NCI-H2029 treated with DMSO at 0.1 percent for 48 hours (cell line): Measurements from ENCODE around the gene PLD4.
"Not testable (repeated sequence)": the region's sequence is repeated elsewhere in the genome, so short reads cannot be mapped to it uniquely, and the experiment has no call there.

ENCODE experiments used
- DNase-seq: peaks from one replicate; lab custom pipeline; 2025; lab: John Stamatoyannopoulos, UW

PLD4 gene

DNA sequence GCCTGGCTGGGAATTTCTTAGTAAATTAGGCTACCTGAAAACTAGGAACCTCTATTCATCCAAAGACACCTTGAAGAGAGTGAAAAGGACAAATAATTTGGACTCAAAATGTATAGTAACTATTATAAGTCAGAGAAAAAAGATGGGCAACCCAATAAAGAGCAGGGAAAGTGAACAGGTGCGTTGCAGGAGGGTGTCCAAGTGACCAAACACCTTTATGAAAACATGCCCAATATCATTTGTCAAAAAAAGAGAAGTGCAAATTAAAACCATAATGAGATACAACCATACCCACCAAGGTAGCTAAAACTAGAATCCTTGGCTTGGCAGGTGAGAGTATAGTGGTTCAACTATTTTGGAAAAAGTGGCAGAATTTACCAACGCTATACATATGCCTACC lies 24.9 kb upstream of the PLD4 start:
- DNase-seq: no peak

DNA sequence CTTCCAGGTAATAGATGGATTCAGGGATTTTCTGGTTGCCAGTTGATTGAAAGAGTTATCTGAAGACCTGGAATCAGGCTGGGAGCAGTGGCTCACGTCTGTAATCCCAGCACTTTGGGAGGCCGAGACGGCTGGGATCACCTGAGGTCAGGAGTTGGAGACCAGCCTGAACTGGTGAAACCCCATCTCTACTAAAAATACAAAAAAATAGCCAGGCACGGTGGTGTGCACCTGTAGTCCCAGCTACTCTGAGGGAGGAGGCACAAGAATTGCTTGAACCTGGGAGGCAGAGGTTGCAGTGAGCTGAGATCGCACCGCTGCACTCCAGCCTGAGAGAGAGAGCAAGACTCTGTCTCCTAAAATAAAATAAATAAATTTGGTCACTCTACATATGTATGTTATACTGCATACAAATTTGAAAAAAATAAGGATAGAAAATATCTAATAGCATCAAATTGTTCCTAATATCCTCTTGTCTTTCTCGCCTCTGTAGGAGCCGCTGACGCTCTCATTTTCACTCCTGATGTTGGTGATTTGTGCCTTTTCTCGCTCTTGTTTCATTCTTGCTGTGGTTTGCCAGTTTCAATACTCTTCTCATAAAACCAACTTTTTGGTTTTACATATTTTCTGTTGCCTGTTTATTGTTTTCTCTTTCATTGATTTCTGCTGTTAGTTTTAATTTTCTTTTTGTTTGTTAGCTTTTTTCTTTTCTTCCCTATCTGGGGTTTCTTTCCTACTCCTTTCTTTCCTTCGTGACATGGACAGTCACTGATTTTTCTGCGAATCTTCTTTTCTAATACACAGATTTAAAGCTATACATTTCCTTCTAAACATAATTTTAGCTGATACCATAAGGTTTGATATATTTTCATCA lies 23.8 kb upstream of the PLD4 start:
- no peak for DNase-seq

- no peak for DNase-seq
Measured at GRCh38 chr14:104903990-104904389, 20.7 kb upstream of the PLD4 start.

DNA sequence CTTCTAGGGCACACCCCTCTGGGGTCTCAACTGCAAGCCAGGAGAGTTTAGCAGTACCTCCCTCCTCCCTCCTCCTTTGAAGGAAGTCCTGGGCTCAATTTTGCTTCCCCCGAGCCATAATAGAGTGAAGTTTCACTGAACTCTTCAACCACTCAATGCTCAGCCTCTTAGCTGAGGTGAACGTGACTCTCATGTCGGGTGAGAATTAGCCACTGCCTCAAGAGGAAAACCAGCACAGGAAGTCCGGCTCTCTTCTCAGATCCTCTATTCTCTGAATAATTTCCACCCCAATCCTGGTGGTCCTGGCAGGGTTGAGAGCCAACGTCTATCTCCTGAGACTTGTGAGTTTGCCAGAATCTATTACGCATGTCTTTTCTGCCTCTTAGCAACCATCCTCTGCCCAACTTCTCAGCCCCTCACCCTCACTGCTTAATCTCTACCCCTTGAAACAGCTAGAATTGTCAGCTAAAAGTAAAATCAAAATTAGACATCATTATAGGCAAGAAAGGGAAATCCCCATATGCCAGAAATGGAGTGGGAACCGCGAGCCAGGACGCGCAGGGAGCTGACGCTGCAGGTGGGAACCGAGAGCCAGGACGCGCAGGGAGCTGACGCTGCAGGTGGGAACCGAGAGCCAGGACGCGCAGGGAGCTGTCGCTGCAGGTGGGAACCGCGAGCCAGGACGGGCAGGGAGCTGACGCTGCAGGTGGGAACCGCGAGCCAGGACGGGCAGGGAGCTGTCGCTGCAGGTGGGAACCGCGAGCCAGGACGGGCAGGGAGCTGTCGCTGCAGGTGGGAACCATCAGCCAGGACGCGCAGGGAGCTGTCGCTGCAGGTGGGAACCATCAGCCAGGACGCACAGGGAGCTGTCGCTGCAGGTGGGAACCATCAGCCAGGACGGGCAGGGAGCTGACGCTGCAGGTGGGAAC lies 19.8 kb upstream of the PLD4 start:
- not testable (repeated sequence) for DNase-seq

DNA sequence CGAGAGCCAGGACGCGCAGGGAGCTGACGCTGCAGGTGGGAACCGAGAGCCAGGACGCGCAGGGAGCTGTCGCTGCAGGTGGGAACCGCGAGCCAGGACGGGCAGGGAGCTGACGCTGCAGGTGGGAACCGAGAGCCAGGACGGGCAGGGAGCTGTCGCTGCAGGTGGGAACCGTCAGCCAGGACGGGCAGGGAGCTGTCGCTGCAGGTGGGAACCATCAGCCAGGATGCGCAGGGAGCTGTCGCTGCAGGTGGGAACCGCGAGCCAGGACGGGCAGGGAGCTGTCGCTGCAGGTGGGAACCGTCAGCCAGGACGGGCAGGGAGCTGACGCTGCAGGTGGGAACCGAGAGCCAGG lies 19.1 kb upstream of the PLD4 start:
- not testable (repeated sequence) for DNase-seq

DNA sequence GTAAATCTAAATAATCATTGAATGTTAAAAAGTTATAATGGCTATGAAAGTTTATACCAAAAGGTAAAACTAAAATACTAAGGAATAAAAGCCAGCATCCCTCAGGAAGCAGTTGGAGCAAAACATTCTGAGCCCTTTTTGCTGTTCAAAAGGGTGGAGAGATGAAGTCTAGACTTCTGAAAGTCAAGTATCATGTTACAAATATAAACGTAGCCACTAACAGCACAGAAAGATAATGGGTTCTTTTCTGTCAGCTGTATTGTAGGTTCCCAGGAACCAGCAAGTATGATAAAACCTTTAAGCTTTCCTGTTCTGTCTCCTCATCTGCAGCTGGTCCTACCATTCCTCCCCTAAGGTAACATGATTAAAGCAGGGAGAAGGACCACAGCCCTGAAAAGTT lies 16.4 kb upstream of the PLD4 start:
- DNase-seq: no peak

DNA sequence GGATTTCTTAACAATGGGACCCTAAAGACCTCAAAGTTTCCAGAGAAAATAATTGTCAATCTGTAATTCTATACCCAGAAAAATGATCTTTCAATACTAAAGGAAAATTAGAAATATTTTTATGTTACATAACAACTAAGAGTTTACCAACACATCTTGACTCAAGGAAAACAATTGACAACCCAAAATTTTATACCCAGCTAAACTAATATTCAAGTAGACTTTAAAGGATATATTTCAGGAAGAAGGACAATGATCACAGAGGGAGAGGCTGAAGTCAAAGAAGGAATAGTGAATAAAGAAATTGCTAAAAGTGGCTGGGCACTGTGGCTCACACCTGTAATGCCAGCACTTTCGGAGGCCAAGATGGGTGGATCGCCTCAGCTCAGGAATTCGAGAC lies 12.6 kb upstream of the PLD4 start:
- no peak for DNase-seq

DNA sequence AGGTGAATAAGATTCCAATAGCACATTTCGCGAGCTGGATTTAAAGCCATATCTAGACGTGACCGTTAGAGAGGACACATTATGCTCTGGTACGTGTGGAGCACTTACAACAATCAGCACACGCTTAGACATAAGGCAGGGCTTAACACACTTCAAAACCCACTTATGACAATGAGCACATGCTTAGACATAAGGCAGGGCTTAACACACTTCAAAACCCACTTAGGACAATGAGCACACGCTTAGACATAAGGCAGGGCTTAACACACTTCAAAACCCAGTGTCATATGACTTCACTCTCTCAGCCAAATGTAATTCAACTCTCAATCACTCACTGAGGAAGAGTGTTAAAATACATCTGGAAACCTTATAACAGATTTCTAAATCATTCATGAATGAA lies 11.2 kb upstream of the PLD4 start:
- peak; percentile 52 for DNase-seq

DNA sequence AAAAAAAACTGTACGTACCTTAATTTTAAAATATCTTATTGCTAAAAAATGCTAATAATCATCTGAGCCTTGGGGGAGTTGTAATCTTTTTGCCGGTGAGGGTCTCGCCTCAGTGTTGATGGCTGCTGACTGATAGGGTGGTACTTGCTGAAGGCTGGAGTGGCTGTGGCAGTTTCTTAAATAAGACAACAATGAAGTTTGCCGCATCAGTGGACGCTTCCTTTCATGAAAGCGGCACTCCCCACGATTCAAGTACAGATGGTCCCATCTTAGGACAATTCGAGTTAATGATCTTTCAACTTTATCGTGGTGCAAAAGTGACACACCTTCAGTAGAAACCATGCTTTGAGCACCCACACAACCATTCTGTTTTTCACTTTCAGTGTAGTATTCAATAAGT lies 7.6 kb upstream of the PLD4 start:
- DNase-seq: no peak

- DNase-seq: no peak
Measured at GRCh38 chr14:104917993-104918392, 6.7 kb upstream of the PLD4 start.

DNA sequence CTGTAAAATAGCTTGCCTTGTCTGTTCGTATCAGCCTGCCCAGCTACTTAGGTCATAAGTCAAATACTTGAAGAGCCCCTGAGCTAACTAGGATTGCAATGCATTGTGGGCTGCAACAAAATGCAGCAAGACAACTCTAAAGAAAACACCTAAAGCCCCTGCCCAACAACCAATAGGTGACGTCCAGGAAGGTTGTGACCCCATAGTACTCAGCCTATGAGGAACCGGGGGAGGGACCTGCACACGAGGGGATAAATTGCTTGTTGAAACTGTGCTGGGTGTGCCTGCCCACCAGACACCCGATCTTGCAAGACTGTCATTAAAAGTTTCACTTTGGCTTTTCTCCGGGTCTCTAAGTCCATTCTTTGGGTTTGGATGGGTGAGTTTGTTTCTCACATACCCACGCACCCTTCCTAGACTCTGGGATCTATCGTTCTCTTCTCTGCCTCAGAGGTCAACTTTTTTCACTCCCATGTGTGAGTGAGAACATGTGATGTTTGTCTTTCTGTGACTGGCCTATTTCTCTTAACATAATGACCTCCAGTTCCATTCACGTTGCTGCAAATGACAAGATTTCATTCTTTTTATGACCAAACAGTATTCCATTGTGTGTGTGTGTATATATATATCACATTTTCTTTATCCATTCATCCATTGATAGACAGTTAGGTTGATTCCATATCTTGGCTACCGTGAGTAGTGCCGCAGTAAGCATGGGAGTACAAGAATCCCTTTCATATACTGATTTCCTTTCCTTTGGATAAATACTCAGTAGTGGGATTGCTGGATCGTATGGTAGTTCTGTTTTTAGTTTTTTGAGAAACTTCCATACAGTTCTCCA lies 5.3 kb upstream of the PLD4 start:
- not testable (repeated sequence) for DNase-seq

DNA sequence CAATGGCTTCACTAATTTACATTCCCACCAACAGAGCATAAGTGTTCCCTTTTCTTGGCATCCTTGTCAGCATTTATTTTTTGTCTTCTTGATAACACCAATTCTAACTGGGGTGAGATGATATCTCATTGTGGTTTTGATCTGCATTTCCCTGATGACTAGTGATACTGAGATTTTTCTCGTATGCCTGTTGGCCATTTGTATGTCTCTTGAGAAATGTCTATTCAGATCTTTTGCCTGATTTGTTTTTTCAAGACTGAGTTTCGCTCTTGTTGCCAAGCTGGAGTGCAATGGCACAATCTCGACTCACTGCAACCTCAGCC lies 4.7 kb upstream of the PLD4 start:
- DNase-seq: no peak

- DNase-seq: no peak
Measured at GRCh38 chr14:104923640-104924420, 849 bp upstream of the PLD4 start.

- no peak for DNase-seq
Measured at GRCh38 chr14:104925214-104925854, 655 bp downstream of the PLD4 start.

GRCh38 chr14:104925855-104926609 lies 1.4 kb downstream of the PLD4 start:
- no peak for DNase-seq

GRCh38 chr14:104926619-104927431 lies 2.1 kb downstream of the PLD4 start:
- DNase-seq: no peak

- no peak for DNase-seq
Measured at GRCh38 chr14:104927432-104927816, 2.7 kb downstream of the PLD4 start.

- no peak for DNase-seq
Measured at GRCh38 chr14:104927901-104928300, 3.2 kb downstream of the PLD4 start.

DNA sequence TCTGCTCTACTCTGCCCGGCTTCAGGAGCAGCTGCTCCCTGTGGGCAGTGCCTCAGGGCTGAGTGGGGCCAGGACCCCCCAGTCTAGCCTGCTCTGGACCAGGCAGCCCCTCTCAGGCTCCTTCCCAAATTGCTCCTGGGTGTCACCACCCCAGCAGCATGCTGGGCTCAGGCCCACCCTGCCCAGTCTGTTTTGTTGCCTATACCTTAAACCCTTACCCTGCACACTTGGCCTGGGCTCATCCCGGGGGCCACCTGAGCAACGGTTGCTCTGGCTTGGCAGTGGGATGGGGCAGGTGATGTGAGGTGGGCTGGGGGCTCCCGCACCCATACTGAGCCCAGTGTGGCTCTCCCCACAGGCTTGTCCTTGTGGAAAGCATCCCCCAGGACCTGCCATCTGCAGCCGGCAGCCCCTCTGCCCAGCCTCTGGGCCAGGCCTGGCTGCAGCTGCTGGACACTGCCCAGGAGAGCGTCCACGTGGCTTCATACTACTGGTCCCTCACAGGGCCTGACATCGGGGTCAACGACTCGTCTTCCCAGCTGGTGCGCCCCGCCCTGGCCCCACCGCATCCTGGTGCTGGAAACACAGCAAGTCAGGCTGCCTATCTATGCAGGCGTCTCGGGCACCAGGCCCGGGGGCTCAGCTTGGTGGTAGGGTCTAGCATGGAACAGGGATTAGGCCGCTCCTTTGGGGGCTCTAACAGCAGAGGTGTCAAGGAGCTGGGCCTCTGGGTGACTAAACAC lies 3.9 kb downstream of the PLD4 start:
- no peak for DNase-seq
